HG03196 (cell line): ENCODE data around the gene PPP1R10.

Experiments used
- ATAC-seq: cut with Tn5 transposase; IDR thresholded peaks from one replicate; pipeline ENCODE4 v1.9.1; 2021; ENCODE audit not compliant: unreplicated experiment

PPP1R10 gene

GRCh38 chr6:30625511-30625910, 8.5 kb upstream of the PPP1R10 start:
- no peak for ATAC-seq

GRCh38 chr6:30619561-30619960, 2.5 kb upstream of the PPP1R10 start:
- no peak for ATAC-seq

GRCh38 chr6:30618270-30618797, 1.3 kb upstream of the PPP1R10 start:
- no peak for ATAC-seq

GRCh38 chr6:30617565-30618269, 674 bp upstream of the PPP1R10 start, which contains the start of gene MRPS18B:
TSS of gene MRPS18B (plus strand) at chr6:30617840. CDS start at chr6:30617866, 26 bp downstream.
- ATAC-seq: peak; percentile 69

- ATAC-seq: no peak
Measured at GRCh38 chr6:30615958-30616810, 859 bp downstream of the PPP1R10 start.

- no peak for ATAC-seq
Measured at GRCh38 chr6:30615219-30615957, 1.7 kb downstream of the PPP1R10 start.

GRCh38 chr6:30614843-30615218, 2.2 kb downstream of the PPP1R10 start:
- peak; percentile 36 for ATAC-seq

- ATAC-seq: no peak
Measured at GRCh38 chr6:30614044-30614842, 2.8 kb downstream of the PPP1R10 start.

GRCh38 chr6:30613251-30614043, 3.6 kb downstream of the PPP1R10 start:
- ATAC-seq: no peak

- ATAC-seq: no peak
Measured at GRCh38 chr6:30612687-30613248, 4.3 kb downstream of the PPP1R10 start.

- ATAC-seq: no peak
Measured at GRCh38 chr6:30612213-30612612, 4.8 kb downstream of the PPP1R10 start.

- ATAC-seq: no peak
Measured at GRCh38 chr6:30611856-30612194, 5.2 kb downstream of the PPP1R10 start.

GRCh38 chr6:30611150-30611855, 5.7 kb downstream of the PPP1R10 start:
- no peak for ATAC-seq

GRCh38 chr6:30610065-30610464, 7.0 kb downstream of the PPP1R10 start:
- ATAC-seq: no peak

- ATAC-seq: no peak
Measured at GRCh38 chr6:30603961-30604360, 13.1 kb downstream of the PPP1R10 start.

GRCh38 chr6:30601815-30602641, 15.0 kb downstream of the PPP1R10 start:
- no peak for ATAC-seq

- no peak for ATAC-seq
Measured at GRCh38 chr6:30601436-30601814, 15.6 kb downstream of the PPP1R10 start.

- ATAC-seq: no peak
Measured at GRCh38 chr6:30600451-30600961, 16.5 kb downstream of the PPP1R10 start.
